ENCODE results near the gene CFAP70. TPM values are rescaled to one million over a fixed set of nuclear protein-coding genes. Genes with fewer than 3 reads are reported as not detected.

The CFAP70 gene
- total RNA-seq, 1 experiment from 2014 or later = 0.06 TPM

DNA sequence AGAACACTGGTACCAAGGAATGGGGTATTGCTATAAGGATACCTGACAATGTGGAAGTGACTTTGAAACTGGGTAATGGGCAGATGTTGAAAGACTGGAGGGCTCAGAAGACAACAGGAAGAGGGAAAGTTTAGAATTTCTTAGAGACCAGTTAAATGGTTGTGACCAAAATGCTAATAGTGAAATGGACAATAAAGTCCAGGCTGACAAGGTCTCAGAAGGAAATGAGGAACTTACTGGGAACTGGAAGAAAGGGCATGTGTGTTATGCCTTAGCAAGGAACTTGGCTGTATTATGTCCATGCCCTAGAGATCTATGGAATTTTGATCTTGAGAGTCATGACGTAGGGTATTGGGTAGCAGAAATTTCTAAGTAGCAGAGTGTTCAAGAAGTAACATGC, 152.8 kb downstream of the CFAP70 start:
- no peaks in the 10 kb centered on the region for H3K27me3 ChIP-seq (replicated peaks; ENCODE audit: insufficient read depth, low read depth, low read length, poor library complexity)
- H3K36me3 ChIP-seq (ENCODE audit: insufficient read depth, low read length, poor library complexity, severe bottlenecking) = no peaks in the 10 kb centered on the region
- intact Hi-C loops (cut with micrococcal nuclease; ENCODE audit: unreplicated experiment) = no loop called here
- TF ChIP-seq CTCF (conservative IDR thresholded peaks at IDR 0.05; ENCODE audit: low read depth, low read length) = no peak
- TF ChIP-seq EZH2 (IDR thresholded peaks at IDR 0.05; ENCODE audit: borderline replicate concordance, low read depth, low read length, poor library complexity, severe bottlenecking) = no peak
- ChIA-PET POLR2A (ENCODE audit: low non-redundant PET) (no interaction called here), CTCF (no interaction called here)
- H3K27ac ChIP-seq (ENCODE audit: low read depth, low read length, poor library complexity, severe bottlenecking) = no peak overlapping the region
- H3K4me3 ChIP-seq (ENCODE audit: low read depth, low read length, poor library complexity, severe bottlenecking) = no peak overlapping the region
- no TSS peak for BruUV-seq (replicated peaks)
- DNase-seq (ENCODE audit: low spot score) = no peak
- no peaks in the 10 kb centered on the region for H3K4me1 ChIP-seq (ENCODE audit: insufficient read depth, low read length, poor library complexity, severe bottlenecking)
- H3K9me3 ChIP-seq (ENCODE audit: low read depth, low read length, poor library complexity, severe bottlenecking) = no peaks in the 10 kb centered on the region

GRCh38 chr10:73205081-73205480, 153.6 kb downstream of the CFAP70 start:
- no peak for DNase-seq (ENCODE audit: low spot score)
- H3K9me3 ChIP-seq (ENCODE audit: low read depth, low read length, poor library complexity, severe bottlenecking) = no peaks in the 10 kb centered on the region
- TF ChIP-seq CTCF (conservative IDR thresholded peaks at IDR 0.05; ENCODE audit: low read depth, low read length) (no peak), EZH2 (IDR thresholded peaks at IDR 0.05; ENCODE audit: borderline replicate concordance, low read depth, low read length, poor library complexity, severe bottlenecking) (no peak)
- no peak overlapping the region for H3K27ac ChIP-seq (ENCODE audit: low read depth, low read length, poor library complexity, severe bottlenecking)
- H3K4me1 ChIP-seq (ENCODE audit: insufficient read depth, low read length, poor library complexity, severe bottlenecking) = no peaks in the 10 kb centered on the region
- POLR2A ChIA-PET (ENCODE audit: low non-redundant PET) = no interaction called here
- BruUV-seq (replicated peaks) = no TSS peak
- H3K36me3 ChIP-seq (ENCODE audit: insufficient read depth, low read length, poor library complexity, severe bottlenecking) = no peaks in the 10 kb centered on the region
- CTCF ChIA-PET = no interaction called here
- intact Hi-C loops (cut with micrococcal nuclease; ENCODE audit: unreplicated experiment) = no loop called here
- no peak overlapping the region for H3K4me3 ChIP-seq (ENCODE audit: low read depth, low read length, poor library complexity, severe bottlenecking)
- H3K27me3 ChIP-seq (replicated peaks; ENCODE audit: insufficient read depth, low read depth, low read length, poor library complexity) = no peaks in the 10 kb centered on the region

Other genes starting within 250 kb of the CFAP70 start
- 2.0 and 2.1 TPM in 2 replicates for gene NUDT13, start 248.4 kb downstream of the CFAP70 start, total RNA-seq (2021)
- gene ECD, start 190.9 kb downstream of the CFAP70 start, total RNA-seq (2021) = 37.3 and 37.4 TPM in 2 replicates
- gene FAM149B1, start 190.7 kb downstream of the CFAP70 start, total RNA-seq (2021) = 10.9 and 13.4 TPM in 2 replicates
- 69.1 and 72.9 TPM in 2 replicates for gene DNAJC9, start 111.6 kb downstream of the CFAP70 start, total RNA-seq (2021)
- gene MRPS16, start 106.2 kb downstream of the CFAP70 start, total RNA-seq (2021) = 150 and 164 TPM in 2 replicates
- gene ANXA7, start 55.2 kb upstream of the CFAP70 start, total RNA-seq (2021) = 151 and 156 TPM in 2 replicates
- gene MSS51, start 74.7 kb upstream of the CFAP70 start, total RNA-seq (2021) = 4.0 and 4.3 TPM in 2 replicates
- 57.8 and 60.2 TPM in 2 replicates for gene PPP3CB, start 137.2 kb upstream of the CFAP70 start, total RNA-seq (2021)
- gene USP54, start 232.5 kb upstream of the CFAP70 start, total RNA-seq (2021) = 35.4 and 35.9 TPM in 2 replicates